ENCODE measurements around the gene OPA3. TPM values are rescaled to one million over a fixed set of nuclear protein-coding genes. Genes with fewer than 3 reads are reported as not detected.

The OPA3 gene
- total and polyA plus RNA-seq, 10 of the 15 experiments (the other 5 are each of a cell fraction or from before 2014, with no cell fraction given), result 2.2 to 24.3 (median 13.3) TPM

GRCh38 chr19:45478454-45479238, 106.0 kb downstream of the OPA3 start (continued):
- peak; percentile 99 for TF ChIP-seq RELB (IDR thresholded peaks at IDR 0.05; ENCODE audit: low read depth)
- TF ChIP-seq SMARCA5 (IDR thresholded peaks at IDR 0.05), result peak; percentile 99
- TF ChIP-seq CBX5 (IDR thresholded peaks at IDR 0.05; ENCODE audit: low read depth), result 0 out of 2 replicates have a peak, but pooled peaks have one; percentile 56
- TF ChIP-seq KAT2A (conservative IDR thresholded peaks at IDR 0.05; ENCODE audit: control insufficient read depth, low read depth, low read length), result no peak
- TF ChIP-seq SP1 (IDR thresholded peaks at IDR 0.05; ENCODE audit: low read depth, low read length), result no peak
- no peak for TF ChIP-seq BCL11A (IDR thresholded peaks at IDR 0.05; ENCODE audit: low read depth, low read length)
- TF ChIP-seq CHD4 (IDR thresholded peaks at IDR 0.05), result no peak

DNA sequence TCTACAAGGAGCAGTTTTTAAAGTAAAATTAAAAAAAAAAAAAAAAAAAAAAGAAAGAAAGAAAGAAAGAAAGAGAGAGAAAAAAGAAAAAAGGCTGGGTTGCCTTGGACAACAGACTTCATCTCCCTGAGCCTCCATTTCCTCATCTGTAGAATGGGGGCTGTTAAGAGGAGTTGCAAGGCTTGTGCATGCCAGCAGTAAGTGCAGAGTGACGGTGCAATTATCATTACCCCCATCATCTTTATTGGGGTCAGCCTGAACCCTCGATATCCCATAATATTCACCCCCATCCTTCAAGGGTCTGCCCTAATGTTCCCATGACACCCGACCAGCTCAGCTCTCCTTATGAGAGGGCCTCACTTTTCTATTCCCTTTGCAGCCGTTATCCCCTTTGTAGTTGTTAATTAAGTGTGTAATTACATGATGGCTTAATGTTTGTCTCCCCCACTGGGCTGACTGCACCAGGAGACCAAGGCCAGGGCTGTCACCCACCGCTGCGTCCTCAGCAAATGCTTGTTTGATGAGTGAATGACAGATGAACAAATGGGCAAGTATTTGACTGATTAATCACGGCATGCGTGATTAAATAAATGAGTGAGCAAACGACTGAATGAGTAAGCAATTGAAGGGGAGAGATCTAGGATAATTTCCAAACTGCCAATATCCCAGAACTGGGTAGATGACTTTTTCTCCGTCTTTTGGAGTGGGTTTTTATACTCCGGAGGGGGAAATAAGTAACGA, 106.7 kb downstream of the OPA3 start:
- Histone ChIP-seq H3K4me1 (ENCODE audit: control insufficient read depth, insufficient read depth, low read length) (peaks cover 5% of the 10 kb centered on the region), H2AFZ (ENCODE audit: control insufficient read depth, low read depth, low read length) (peak overlapping the region; percentile 37), H3K4me3 (peak overlapping the region; percentile 72), H3K36me3 (ENCODE audit: control insufficient read depth in 2 of 2, insufficient read depth in 2 of 2, low read length in 1 of 2) (no peaks in the 10 kb centered on the region), H3K27me3 (replicated peaks in 1 of 2; ENCODE audit: control insufficient read depth in 2 of 2, insufficient read depth in 2 of 2, low read length in 1 of 2) (peaks cover 0 to 2% of the 10 kb centered on the region in 2 experiments; a peak in 1 of 4 replicates), H3K4me2 (ENCODE audit: control insufficient read depth, insufficient read depth) (peak overlapping the region; percentile 88), H3K9me3 (replicated peaks; ENCODE audit: control insufficient read depth, insufficient read depth, low read length) (no peaks in the 10 kb centered on the region), H3K27ac (ENCODE audit: control insufficient read depth, insufficient read depth) (no peak overlapping the region), H3K9ac (ENCODE audit: control insufficient read depth, insufficient read depth, low read length) (peak overlapping the region; percentile 48; the same call in 1 of the 2 replicates), H3K79me2 (ENCODE audit: control insufficient read depth, insufficient read depth, low read length) (no peaks in the 10 kb centered on the region), H4K20me1 (ENCODE audit: control insufficient read depth, insufficient read depth) (no peaks in the 10 kb centered on the region)
- CTCF ChIA-PET, result interaction anchor here (0.6 to 9.0 kb wide), 44 partner anchors 7 to 789 kb away, joined by 3 to 385 read pairs (median 4); partner anchors contain the start of genes ERCC1, FOSB, GIPR and PPP1R13L
- intact Hi-C loops (cut with micrococcal nuclease; ENCODE audit: unreplicated experiment), result loop anchor here (1.0 to 10.0 kb wide), 5 partner anchors 39 to 403 kb away; partner anchors contain the start of genes GEMIN7, POLR1G and ZNF296
- no TSS peak for BruUV-seq (replicated peaks)
- FAIRE-seq, result peak; percentile 49
- ATAC-seq, result peak; percentile 10
- POLR2A ChIA-PET, result interaction anchor here (0.7 to 2.1 kb wide), 22 partner anchors 8 to 168 kb away, joined by 3 to 30 read pairs (median 4); partner anchors contain the start of genes ERCC1, FOSB and VASP
- RAD21 ChIA-PET (ENCODE audit: unreplicated experiment), result interaction anchor here (0.6 to 5.0 kb wide), 29 partner anchors 9 to 299 kb away, joined by 3 to 206 read pairs (median 5); partner anchors contain the start of genes BLOC1S3, FOSB, PPP1R13L and TRAPPC6A
- SMC1A ChIA-PET (ENCODE audit: uncharacterized antibody, unreplicated experiment), result interaction anchor here (0.7 to 6.6 kb wide), 24 partner anchors 10 to 299 kb away, joined by 3 to 145 read pairs (median 5); partner anchors contain the start of genes BLOC1S3, ERCC1, FOSB and PPP1R13L
- under 1% methylated on average over 12 of the region's 12 CpGs for WGBS (ENCODE audit: insufficient coverage, insufficient replicate concordance, low lambda C conversion rate, missing lambda C conversion rate)
- no peak for DNase-seq (ENCODE audit: low read depth, low spot score)
- in situ Hi-C loops (cut with MboI), result loop anchor here (5.0 kb wide), 1 partner anchor 36 kb away; no protein-coding TSS in a partner anchor
- TF ChIP-seq, protein P1, sequence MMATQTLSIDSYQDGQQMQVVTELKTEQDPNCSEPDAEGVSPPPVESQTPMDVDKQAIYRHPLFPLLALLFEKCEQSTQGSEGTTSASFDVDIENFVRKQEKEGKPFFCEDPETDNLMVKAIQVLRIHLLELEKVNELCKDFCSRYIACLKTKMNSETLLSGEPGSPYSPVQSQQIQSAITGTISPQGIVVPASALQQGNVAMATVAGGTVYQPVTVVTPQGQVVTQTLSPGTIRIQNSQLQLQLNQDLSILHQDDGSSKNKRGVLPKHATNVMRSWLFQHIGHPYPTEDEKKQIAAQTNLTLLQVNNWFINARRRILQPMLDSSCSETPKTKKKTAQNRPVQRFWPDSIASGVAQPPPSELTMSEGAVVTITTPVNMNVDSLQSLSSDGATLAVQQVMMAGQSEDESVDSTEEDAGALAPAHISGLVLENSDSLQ (IDR thresholded peaks at IDR 0.05), result peak; percentile 87
- TF ChIP-seq HDAC6 (IDR thresholded peaks at IDR 0.05; ENCODE audit: unreplicated experiment) (no peak), NKRF (conservative IDR thresholded peaks at IDR 0.05) (0 out of 2 replicates have a peak, but pooled peaks have one; percentile 9), RBBP5 (conservative IDR thresholded peaks at IDR 0.05) (no peak), MAX (IDR thresholded peaks at IDR 0.05; ENCODE audit: low read depth, low read length) (no peak), HCFC1 (IDR thresholded peaks at IDR 0.05; ENCODE audit: low read length) (no peak), SREBF2 (IDR thresholded peaks at IDR 0.05; ENCODE audit: low read length) (no peak), DPF2 (IDR thresholded peaks at IDR 0.05) (0 out of 2 replicates have a peak, but pooled peaks have one; percentile 12), SIN3A (IDR thresholded peaks at IDR 0.05; ENCODE audit: low read depth, low read length) (no peak)

Measured in GM12878 (cell line).